ENCODE measurements around the gene TSC22D1. TPM values are rescaled to one million over a fixed set of nuclear protein-coding genes. Genes with fewer than 3 reads are reported as not detected.

Gene TSC22D1
- total RNA-seq, 4 donors from 2014 or later = 119 to 325 (median 193) TPM

- in situ Hi-C loops (cut with MboI; ENCODE audit: low sequenced_read_pairs in 4 of 4) (no loop called here), intact Hi-C loops (cut with DNase I; ENCODE audit: low total_unique reads) (no loop called here)
- no peak for TF ChIP-seq CTCF (IDR thresholded peaks at IDR 0.05 in 4 of 5, conservative IDR thresholded peaks at IDR 0.05 in 1 of 5)
- TF ChIP-seq POLR2A (IDR thresholded peaks at IDR 0.05) = no peak
- Histone ChIP-seq H3K36me3 (no peaks in the 10 kb centered on the region), H3K9me3 (no peaks in the 10 kb centered on the region), H3K4me1 (peaks cover 48 to 65% of the 10 kb centered on the region in 2 donors), H3K27me3 (no peaks in the 10 kb centered on the region), H3K27ac (no peak overlapping the region), H3K4me3 (no peak overlapping the region)
- DNase-seq (no peak), ATAC-seq (no peak)
Observed at GRCh38 chr13:44455769-44456168, 120.4 kb downstream of the TSC22D1 start.

- H3K27me3 ChIP-seq = no peaks in the 10 kb centered on the region
- no peak for DNase-seq
- intact Hi-C loops (cut with DNase I; ENCODE audit: low total_unique reads) = no loop called here
- no peaks in the 10 kb centered on the region for H3K9me3 ChIP-seq
- in situ Hi-C loops (cut with MboI; ENCODE audit: low sequenced_read_pairs in 4 of 4) = no loop called here
- peaks cover 46 to 53% of the 10 kb centered on the region in 2 donors for H3K4me1 ChIP-seq
- peak overlapping the region in 1 of 4 donors; percentile 85 for H3K27ac ChIP-seq
- H3K36me3 ChIP-seq = no peaks in the 10 kb centered on the region
- ATAC-seq = no peak
- H3K4me3 ChIP-seq = no peak overlapping the region
- no peak for TF ChIP-seq POLR2A (IDR thresholded peaks at IDR 0.05)
- TF ChIP-seq CTCF (IDR thresholded peaks at IDR 0.05 in 4 of 5, conservative IDR thresholded peaks at IDR 0.05 in 1 of 5) = no peak
Observed at GRCh38 chr13:44453881-44454280, 122.2 kb downstream of the TSC22D1 start.

- Histone ChIP-seq H3K4me3 (no peak overlapping the region), H3K9me3 (no peaks in the 10 kb centered on the region), H3K27me3 (no peaks in the 10 kb centered on the region), H3K27ac (peak overlapping the region in 2 of 4 donors; percentile 83 to 85), H3K4me1 (peaks cover 49 to 51% of the 10 kb centered on the region in 2 donors), H3K36me3 (no peaks in the 10 kb centered on the region)
- ATAC-seq (no peak), DNase-seq (no peak)
- in situ Hi-C loops (cut with MboI; ENCODE audit: low sequenced_read_pairs in 4 of 4) (no loop called here), intact Hi-C loops (cut with DNase I; ENCODE audit: low total_unique reads) (no loop called here)
- TF ChIP-seq POLR2A (IDR thresholded peaks at IDR 0.05) (no peak), CTCF (IDR thresholded peaks at IDR 0.05 in 4 of 5, conservative IDR thresholded peaks at IDR 0.05 in 1 of 5) (no peak)
Observed at GRCh38 chr13:44453069-44453468, 123.1 kb downstream of the TSC22D1 start.

- in situ Hi-C loops (cut with MboI; ENCODE audit: low sequenced_read_pairs in 4 of 4) = no loop called here
Observed at GRCh38 chr13:44452418-44452817, 123.7 kb downstream of the TSC22D1 start.

More at GRCh38 chr13:44452418-44452817, 123.7 kb downstream of the TSC22D1 start:
- Histone ChIP-seq H3K27me3 (no peaks in the 10 kb centered on the region), H3K36me3 (no peaks in the 10 kb centered on the region), H3K4me1 (peaks cover 44 to 49% of the 10 kb centered on the region in 2 donors), H3K27ac (peak overlapping the region; percentile 70 to 85 (median 79)), H3K9me3 (no peaks in the 10 kb centered on the region), H3K4me3 (no peak overlapping the region)
- intact Hi-C loops (cut with DNase I; ENCODE audit: low total_unique reads) = no loop called here
- no peak for DNase-seq
- no peak for TF ChIP-seq CTCF (IDR thresholded peaks at IDR 0.05 in 4 of 5, conservative IDR thresholded peaks at IDR 0.05 in 1 of 5)
- no peak for TF ChIP-seq POLR2A (IDR thresholded peaks at IDR 0.05)
- ATAC-seq = no peak

Measured in gastrocnemius medialis (tissue), 4 donors.